ENCODE measurements around the gene AGAP5. TPM values are rescaled to one million over a fixed set of nuclear protein-coding genes. Genes with fewer than 3 reads are reported as not detected.

Gene AGAP5
- polyA plus RNA-seq, 4 donors: 4.8 to 32.9 (median 12.8) TPM

DNA sequence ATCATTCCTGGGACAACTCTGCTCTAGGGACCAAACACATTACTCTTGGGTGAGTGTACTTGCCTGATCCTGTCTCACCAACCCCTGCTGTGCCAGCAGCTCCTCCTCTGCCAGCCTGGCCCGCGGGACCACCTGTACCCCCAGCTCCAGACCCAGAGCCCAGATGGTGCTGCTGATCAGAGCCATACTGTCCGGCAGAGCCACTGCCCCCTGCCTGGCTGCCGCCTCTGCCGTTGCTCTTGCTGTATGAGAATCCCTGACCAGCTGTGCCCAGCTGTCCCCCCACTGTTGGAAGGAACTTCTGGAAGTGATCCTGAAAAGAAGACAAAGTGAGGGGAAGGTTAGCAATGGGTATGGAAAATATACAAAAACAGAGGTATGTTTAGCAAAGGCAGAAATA is 63.5 kb downstream of the AGAP5 start:
- no peak for DNase-seq (ENCODE audit: low read depth in 4 of 4, low spot score in 3 of 4)

GRCh38 chr10:73629165-73629564 is 68.7 kb downstream of the AGAP5 start:
- no peak for DNase-seq (ENCODE audit: low read depth in 4 of 4, low spot score in 3 of 4)

GRCh38 chr10:73628405-73628804 is 69.5 kb downstream of the AGAP5 start:
- DNase-seq (ENCODE audit: low read depth in 4 of 4, low spot score in 3 of 4): no peak

DNA sequence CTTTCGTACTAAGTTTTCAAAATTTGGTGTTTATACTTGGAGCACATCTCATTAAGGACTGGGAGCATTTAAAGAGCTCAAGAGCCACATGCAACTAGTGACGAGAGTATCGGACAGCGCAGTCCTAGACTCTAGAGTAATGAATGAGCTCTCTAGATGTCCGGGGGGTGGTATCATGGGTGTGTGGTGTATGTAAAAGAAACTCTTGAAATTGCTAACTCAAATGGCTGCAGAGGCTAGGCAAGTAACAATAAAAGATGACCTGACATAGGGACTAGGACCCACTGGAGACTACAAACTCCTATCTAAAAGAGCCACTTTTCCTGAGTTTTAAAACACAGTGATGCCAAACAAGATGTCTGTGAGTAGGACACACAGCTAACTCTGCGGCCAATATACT is 70.6 kb downstream of the AGAP5 start:
- DNase-seq (ENCODE audit: low read depth in 4 of 4, low spot score in 3 of 4): no peak

DNA sequence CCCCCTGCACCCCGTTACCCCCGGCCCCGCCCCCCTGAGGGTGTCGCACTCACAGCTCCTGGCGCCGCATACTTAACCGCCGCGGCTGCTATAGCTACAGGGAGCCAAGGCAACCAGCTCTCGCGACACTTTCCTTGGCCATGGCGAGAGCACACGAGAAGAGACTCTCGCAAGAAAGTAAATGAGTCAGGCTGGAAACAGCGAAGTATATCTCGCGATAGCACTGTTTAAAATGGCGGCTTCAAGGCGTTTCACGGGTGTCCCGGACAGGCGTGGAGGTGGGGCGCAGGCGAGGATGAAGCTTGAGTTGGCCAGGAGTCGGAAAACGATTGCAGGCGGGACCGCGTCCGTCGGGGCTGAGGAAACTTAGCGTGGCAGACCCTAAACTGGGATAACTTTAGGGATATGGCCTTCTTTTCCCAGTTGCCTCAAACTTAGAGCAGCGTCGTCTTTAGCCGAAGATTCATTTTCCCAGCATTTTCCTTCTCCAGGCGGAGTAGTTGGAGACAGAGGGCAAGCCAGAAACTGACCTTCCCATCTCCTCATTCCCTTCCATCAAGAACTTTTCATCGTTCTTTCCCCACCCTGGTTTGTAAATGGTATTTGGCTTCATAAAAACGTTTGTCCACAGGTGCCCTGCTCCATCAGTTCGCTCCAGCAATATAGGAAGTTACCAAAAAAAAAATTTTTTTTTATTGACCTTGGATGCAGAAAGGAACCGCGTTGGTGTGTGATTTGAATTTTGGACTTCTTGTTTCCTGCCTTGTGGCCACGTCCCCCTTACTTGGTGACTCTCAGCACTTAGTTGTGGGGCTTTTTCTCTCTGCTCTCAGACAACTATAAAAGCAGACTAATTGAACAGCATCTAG is 71.8 kb downstream of the AGAP5 start:
- peak; percentile 95 to 98 (median 97) for DNase-seq (ENCODE audit: low read depth in 4 of 4, low spot score in 3 of 4)

DNA sequence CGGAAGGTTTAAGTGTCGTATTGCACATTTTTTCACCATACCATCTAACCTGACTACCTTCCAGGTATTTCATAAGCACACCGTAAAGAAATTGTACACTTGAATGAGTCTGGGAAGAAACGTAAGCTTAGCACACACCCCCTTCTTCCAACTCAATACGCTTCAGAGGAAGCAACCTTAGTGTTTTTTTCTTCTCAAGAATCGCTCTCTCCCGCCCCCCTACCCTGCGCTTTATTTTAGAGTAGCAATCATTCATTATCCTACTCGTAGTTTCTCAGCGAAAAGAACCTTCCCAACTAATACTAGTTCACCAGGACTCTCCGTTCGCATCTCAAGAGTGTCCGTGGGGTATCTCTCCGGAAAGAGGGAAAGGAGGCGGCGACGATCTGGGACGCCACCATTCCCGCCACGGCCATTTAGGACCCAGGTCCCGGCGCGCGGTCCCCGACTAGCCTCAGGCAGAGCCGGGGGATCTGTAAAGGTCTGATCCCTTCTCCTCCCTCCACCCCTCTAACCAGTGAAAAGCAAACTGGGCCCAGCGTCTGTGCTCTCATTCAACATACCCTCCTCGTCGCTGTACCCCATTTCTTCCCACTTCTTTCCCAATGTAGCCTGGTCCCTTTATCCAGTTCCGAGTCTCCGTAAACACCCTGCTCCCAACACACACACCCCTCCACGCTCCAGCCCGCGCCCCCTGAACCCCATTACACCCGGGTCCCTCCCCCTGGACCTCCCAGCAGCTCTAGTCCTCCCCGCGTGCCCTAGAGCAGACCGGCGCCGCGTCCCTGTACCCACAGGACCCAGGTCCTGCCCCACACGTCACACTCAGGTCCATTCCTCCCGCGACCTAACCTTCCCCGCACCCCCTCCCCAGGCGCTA is 72.7 kb downstream of the AGAP5 start:
- DNase-seq (ENCODE audit: low read depth in 4 of 4, low spot score in 3 of 4): peak in 1 of 4 donors; percentile 47

Other genes starting within 250 kb of the AGAP5 start
- 10 to 100 TPM; 70.6 to 87.0 (median 71.7) TPM for gene PPP3CB, start 202.1 kb downstream of the AGAP5 start, polyA plus RNA-seq (ENCODE audit: insufficient read length in 4 of 4)
- gene USP54, start 106.8 kb downstream of the AGAP5 start, polyA plus RNA-seq (ENCODE audit: insufficient read length in 4 of 4): 10 to 100 TPM; 16.7 to 40.2 (median 33.9) TPM
- 1 to 10 TPM; 1.4 to 5.8 (median 4.5) TPM for gene MYOZ1, start 56.6 kb downstream of the AGAP5 start, polyA plus RNA-seq (ENCODE audit: insufficient read length in 4 of 4)
- under 1 TPM; 0.19 to 0.81 (median 0.48) TPM for gene SYNPO2L, start 42.1 kb downstream of the AGAP5 start, polyA plus RNA-seq (ENCODE audit: insufficient read length in 4 of 4)
- 10 to 100 TPM; 54.4 to 70.3 (median 66.7) TPM for gene SEC24C, start 46.3 kb upstream of the AGAP5 start, polyA plus RNA-seq (ENCODE audit: insufficient read length in 4 of 4)
- gene CHCHD1, start 83.9 kb upstream of the AGAP5 start, polyA plus RNA-seq (ENCODE audit: insufficient read length in 4 of 4): 10 to 100 TPM; 31.6 to 54.2 (median 48.5) TPM
- 100 to 1,000 TPM in 2 of 4 donors, 10 to 100 TPM in 2; 88.4 to 128 (median 102) TPM for gene ZSWIM8, start 87.5 kb upstream of the AGAP5 start, polyA plus RNA-seq (ENCODE audit: insufficient read length in 4 of 4)
- gene NDST2, start 113.5 kb upstream of the AGAP5 start, polyA plus RNA-seq (ENCODE audit: insufficient read length in 4 of 4): 10 to 100 TPM; 24.1 to 37.1 (median 31.9) TPM
- gene CAMK2G, start 176.4 kb upstream of the AGAP5 start, polyA plus RNA-seq (ENCODE audit: insufficient read length in 4 of 4): 10 to 100 TPM; 20.0 to 32.1 (median 22.8) TPM
- 10 to 100 TPM; 10.7 to 29.5 (median 21.5) TPM for gene PLAU, start 213.0 kb upstream of the AGAP5 start, polyA plus RNA-seq (ENCODE audit: insufficient read length in 4 of 4)